H1 (cell line): ENCODE data around the gene FXN.

Experiments used
- BRCA1 ChIP-seq: IDR thresholded peaks from 2 replicates; pipeline ENCODE4 v1.6.1; 2012; ENCODE audit warnings: low read depth, low read length, improper control_type of control experiment
- CEBPB ChIP-seq: IDR thresholded peaks from 2 replicates; pipeline ENCODE4 v1.6.1; 2012; ENCODE audit warnings: low read depth, low read length

GRCh38 chr9:68995776-68996175 lies 39.8 kb upstream of the FXN start:
- TF ChIP-seq BRCA1 (no peak), CEBPB (no peak)
